CD14-positive monocyte (primary cell): ENCODE measurements around the gene RASSF1. TPM values are rescaled to one million over a fixed set of nuclear protein-coding genes. Genes with fewer than 3 reads are reported as not detected.
A peak's percentile ranks its signal among the peaks of the same experiment; 100 is the strongest.

Source experiments
- DNase-seq, 3 donors: peaks; one replicate each; pipeline ENCODE4 v3.0.0-alpha.2; 2011 to 2022
- H2AFZ ChIP-seq: 2 replicates; pipeline ENCODE4 v1.6.0; 2012; ENCODE audit warnings: mild to moderate bottlenecking, low read depth, low read length, inconsistent platforms; ENCODE audit not compliant: insufficient read depth, poor library complexity, severe bottlenecking
- H3K27ac ChIP-seq, 2 donors: 1 replicate in 1 of 2; 2 replicates in 1 of 2; pipeline ENCODE4 v1.5.1; 2012 to 2013; ENCODE audit warnings: low read length in 2 of 2, control low read depth in 1 of 2, inconsistent platforms in 1 of 2, low read depth in 1 of 2, mild to moderate bottlenecking in 1 of 2
- H3K27me3 ChIP-seq, 2 donors: one replicate each; pipeline versions ENCODE4 v1.6.0 to v1.6.1; 2011 to 2013; ENCODE audit warnings: low read length in 2 of 2; ENCODE audit not compliant: control insufficient read depth in 2 of 2, insufficient read depth in 2 of 2
- H3K36me3 ChIP-seq, 2 donors: replicated peaks in 1 of 2; 1 replicate in 1 of 2; 2 replicates in 1 of 2; pipeline versions ENCODE4 v1.5.1 to v1.6.1; 2012 to 2013; ENCODE audit warnings: low read length in 2 of 2, control low read depth in 1 of 2, inconsistent platforms in 1 of 2, mild to moderate bottlenecking in 1 of 2; ENCODE audit not compliant: insufficient read depth in 2 of 2, control insufficient read depth in 1 of 2
- H3K4me1 ChIP-seq, 2 donors: 1 replicate in 1 of 2; 2 replicates in 1 of 2; pipeline versions ENCODE4 v1.5.1 to v1.6.1; 2012 to 2013; ENCODE audit warnings: low read length in 2 of 2, control low read depth in 1 of 2, inconsistent platforms in 1 of 2, mild to moderate bottlenecking in 1 of 2, moderate library complexity in 1 of 2; ENCODE audit not compliant: insufficient read depth in 2 of 2, control insufficient read depth in 1 of 2
- H3K4me2 ChIP-seq: replicated peaks from 2 replicates; pipeline ENCODE3; 2012; ENCODE audit warnings: low read length, moderate library complexity, mild to moderate bottlenecking; ENCODE audit not compliant: poor library complexity, severe bottlenecking; ENCODE audit errors: extremely low read depth
- H3K4me3 ChIP-seq, 3 experiments: fragments of 200-600 bp in 1 of 3; sonication (generic) in 1 of 3; replicated peaks in 1 of 3; 1 replicate in 2 of 3; 2 replicates in 1 of 3; pipeline ENCODE4 v1.5.1; 2011 to 2013; ENCODE audit warnings: low read length in 3 of 3, mild to moderate bottlenecking in 3 of 3, control low read depth in 2 of 3, low read depth in 2 of 3, inconsistent platforms in 1 of 3, moderate library complexity in 1 of 3
- H3K79me2 ChIP-seq: 2 replicates; pipeline ENCODE4 v1.6.0; 2012; ENCODE audit warnings: mild to moderate bottlenecking, control low read depth, inconsistent platforms, low read length, moderate library complexity; ENCODE audit not compliant: insufficient read depth
- H3K9ac ChIP-seq: 2 replicates; pipeline ENCODE4 v1.6.0; 2017; ENCODE audit warnings: low read length, mild to moderate bottlenecking; ENCODE audit not compliant: insufficient read depth, poor library complexity, severe bottlenecking
- H3K9me3 ChIP-seq, 2 donors: replicated peaks in 1 of 2; 1 replicate in 1 of 2; 2 replicates in 1 of 2; pipeline versions ENCODE4 v1.5.1 to v1.6.1; 2012 to 2013; ENCODE audit warnings: low read length in 2 of 2, control low read depth in 1 of 2; ENCODE audit not compliant: control insufficient read depth in 1 of 2, insufficient read depth in 1 of 2
- H4K20me1 ChIP-seq: 2 replicates; pipeline ENCODE4 v1.6.0; 2012; ENCODE audit warnings: mild to moderate bottlenecking, low read length, control low read depth, moderate library complexity; ENCODE audit not compliant: insufficient read depth
- H3K27ac Mint-ChIP-seq, 7 donors: one replicate each; pipeline ENCODE4 v1.8.0; 2020; ENCODE audit warnings: mild to moderate bottlenecking in 7 of 7, mixed read lengths in 7 of 7, moderate library complexity in 6 of 7, inconsistent platforms in 2 of 7
- H3K27me3 Mint-ChIP-seq, 3 donors: one replicate each; pipeline ENCODE4 v1.8.0; 2021 to 2022; ENCODE audit warnings: low read depth in 3 of 3, mild to moderate bottlenecking in 3 of 3, mixed read lengths in 3 of 3, moderate library complexity in 3 of 3, inconsistent platforms in 1 of 3
- H3K36me3 Mint-ChIP-seq, 2 donors: one replicate each; pipeline ENCODE4 v1.8.0; 2020; ENCODE audit warnings: mixed read lengths in 2 of 2, inconsistent platforms in 1 of 2, mild to moderate bottlenecking in 1 of 2
- H3K4me1 Mint-ChIP-seq: one replicate; pipeline ENCODE4 v1.8.0; 2020; ENCODE audit warnings: mild to moderate bottlenecking, mixed read lengths
- H3K4me3 Mint-ChIP-seq, 2 donors: one replicate each; pipeline ENCODE4 v1.8.0; 2020; ENCODE audit warnings: mild to moderate bottlenecking in 2 of 2, mixed read lengths in 2 of 2, moderate library complexity in 1 of 2
- H3K9me3 Mint-ChIP-seq, 7 donors: one replicate each; pipeline ENCODE4 v1.8.0; 2020 to 2022; ENCODE audit warnings: mixed read lengths in 7 of 7, mild to moderate bottlenecking in 6 of 7, moderate library complexity in 6 of 7, inconsistent platforms in 2 of 7
- CTCF ChIP-seq: fragments of 200-600 bp; IDR thresholded peaks from one replicate; pipeline ENCODE4 v1.8.0; 2022; ENCODE audit warnings: antibody characterized with exemption, mild to moderate bottlenecking
- WGBS: methylation state at CpG from one replicate; pipeline ENCODE4 v1.1.5; 2013; ENCODE audit warnings: missing lambda C conversion rate; ENCODE audit not compliant: insufficient coverage; 5-methylcytosine and 5-hydroxymethylcytosine counted together
- intact Hi-C, 2 donors: fragments of 100-400 bp; cut with micrococcal nuclease; formaldehyde crosslinking; loops; one replicate each; pipeline versions ENCODE4 v1.15.0 to v1.15.1; 2023
- polyA plus RNA-seq, 3 donors: library from polyadenylated mRNA; depleted of rRNA in 1 of 3; unstranded in 2 of 3; stranded (reverse) in 1 of 3; fragments of 300-500 nt in 2 of 3; fragments of >200 nt in 1 of 3; fragmentation: Illumina TruSeq in 2 of 3; gene quantifications; 1 replicate in 2 of 3; 2 replicates in 1 of 3; pipeline ENCODE4 v1.2.3, GENCODE V29; 2012 to 2021

The RASSF1 gene
- polyA plus RNA-seq, 3 donors, result 16.0 to 229 (median 24.0) TPM

DNA sequence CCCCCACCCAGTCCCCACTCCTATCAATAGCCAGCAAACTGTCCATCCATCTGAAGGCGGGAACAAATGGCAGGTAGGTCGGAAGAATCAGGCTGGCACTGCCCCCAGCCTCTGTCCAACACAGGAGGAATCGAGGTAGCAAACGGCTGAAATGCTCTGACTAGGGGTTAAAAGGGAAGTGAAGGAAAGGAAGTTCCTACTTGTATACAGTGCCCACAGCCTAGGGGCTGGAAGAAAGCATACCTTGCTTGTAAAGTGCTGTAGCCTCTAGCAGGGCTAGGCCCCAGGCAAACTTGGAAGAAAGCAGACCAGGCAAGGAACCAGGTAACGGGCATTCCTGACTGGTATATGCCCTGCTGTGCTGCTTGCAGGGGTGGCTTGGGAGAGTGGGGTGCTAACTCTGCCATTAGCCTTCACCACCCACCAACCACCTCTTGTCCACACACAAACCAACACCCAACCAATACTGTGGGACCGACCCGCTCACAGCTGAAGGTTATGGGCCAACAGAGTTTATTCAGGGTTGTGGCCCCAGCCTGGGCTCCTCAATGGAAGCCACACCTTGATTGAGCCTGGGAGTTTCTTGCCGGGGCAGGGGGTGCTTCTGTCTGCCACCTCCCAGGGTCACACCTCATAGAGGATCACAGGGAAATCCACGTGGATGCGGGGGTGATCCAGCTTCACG lies 15.0 kb downstream of the RASSF1 start:
- peaks cover 0 to 1% (median 1%) of the 10 kb centered on the region in 3 donors for H3K27me3 Mint-ChIP-seq
- H3K36me3 ChIP-seq, result peaks cover 14 to 21% of the 10 kb centered on the region in 2 donors
- WGBS, result 86% methylated on average over 7 of the region's 11 CpGs
- intact Hi-C loops, result loop anchor here in 1 of 2 donors (2.0 kb wide), 1 partner anchor 33 kb away; the partner anchor contains the start of gene IFRD2
- peaks cover 34% of the 10 kb centered on the region for H4K20me1 ChIP-seq
- H3K79me2 ChIP-seq, result peaks cover 29% of the 10 kb centered on the region
- peaks cover 61% of the 10 kb centered on the region for H3K4me1 Mint-ChIP-seq
- no peak overlapping the region for H2AFZ ChIP-seq
- no peak overlapping the region for H3K4me3 ChIP-seq
- no peaks in the 10 kb centered on the region for H3K9me3 ChIP-seq
- TF ChIP-seq CTCF, result no peak
- H3K9ac ChIP-seq, result no peak overlapping the region
- no peaks in the 10 kb centered on the region for H3K27me3 ChIP-seq
- H3K27ac Mint-ChIP-seq, result peak overlapping the region; percentile 7 to 85 (median 76)
- no peaks in the 10 kb centered on the region for H3K9me3 Mint-ChIP-seq
- peak overlapping the region; percentile 26 to 56 for H3K27ac ChIP-seq
- H3K4me2 ChIP-seq, result peak overlapping the region; percentile 18
- DNase-seq, result no peak
- peaks cover 64 to 79% of the 10 kb centered on the region in 2 donors for H3K4me1 ChIP-seq
- no peak overlapping the region for H3K4me3 Mint-ChIP-seq
- peaks cover 17 to 36% of the 10 kb centered on the region in 2 donors for H3K36me3 Mint-ChIP-seq

- intact Hi-C loops, result loop anchor here in 1 of 2 donors (2.0 kb wide), 1 partner anchor 32 kb away; the partner anchor contains the start of gene IFRD2
- H3K9ac ChIP-seq, result no peak overlapping the region
- no CpG with 5 or more reads among the region's 2 CpGs for WGBS
- Mint-ChIP-seq H3K27ac (peak overlapping the region; percentile 50 to 85 (median 76)), H3K36me3 (peaks cover 11 to 31% of the 10 kb centered on the region in 2 donors), H3K27me3 (peaks cover 0 to 2% (median 1%) of the 10 kb centered on the region in 3 donors), H3K4me1 (peaks cover 67% of the 10 kb centered on the region), H3K9me3 (no peaks in the 10 kb centered on the region), H3K4me3 (no peak overlapping the region)
- no peaks in the 10 kb centered on the region for H3K27me3 ChIP-seq
- peak overlapping the region in 1 of 2 donors; percentile 56 for H3K27ac ChIP-seq
- no peak for DNase-seq
- H3K4me2 ChIP-seq, result no peak overlapping the region
- H3K4me3 ChIP-seq, result no peak overlapping the region
- no peaks in the 10 kb centered on the region for H3K9me3 ChIP-seq
- H3K4me1 ChIP-seq, result peaks cover 70 to 85% of the 10 kb centered on the region in 2 donors
- H3K36me3 ChIP-seq, result peaks cover 9 to 15% of the 10 kb centered on the region in 2 donors
- H3K79me2 ChIP-seq, result peaks cover 29% of the 10 kb centered on the region
- no peak for TF ChIP-seq CTCF
- peaks cover 28% of the 10 kb centered on the region for H4K20me1 ChIP-seq
- H2AFZ ChIP-seq, result no peak overlapping the region
Measured at GRCh38 chr3:50325113-50325480, 15.5 kb downstream of the RASSF1 start.
